ENCODE data around the gene GSAP.
A peak's percentile ranks its signal among the peaks of the same experiment; 100 is the strongest.

The GSAP gene

GRCh38 chr7:77434570-77435275, 18.6 kb upstream of the GSAP start:
- no peak for DNase-seq

GRCh38 chr7:77433901-77434300, 17.8 kb upstream of the GSAP start:
- DNase-seq: no peak

- DNase-seq: no peak
Measured at GRCh38 chr7:77430927-77431326, 14.8 kb upstream of the GSAP start.

- no peak for DNase-seq
Measured at GRCh38 chr7:77428777-77429231, 12.7 kb upstream of the GSAP start.

GRCh38 chr7:77427996-77428603, 12.0 kb upstream of the GSAP start:
- DNase-seq: no peak

GRCh38 chr7:77426521-77427051, 10.4 kb upstream of the GSAP start:
- no peak for DNase-seq

GRCh38 chr7:77426052-77426404, 9.9 kb upstream of the GSAP start:
- DNase-seq: no peak

- no peak for DNase-seq
Measured at GRCh38 chr7:77425101-77426051, 9.2 kb upstream of the GSAP start.

GRCh38 chr7:77422500-77422899, 6.4 kb upstream of the GSAP start:
- DNase-seq: no peak

GRCh38 chr7:77420986-77421672, 5.0 kb upstream of the GSAP start:
- DNase-seq: no peak

- no peak for DNase-seq
Measured at GRCh38 chr7:77420438-77420837, 4.3 kb upstream of the GSAP start.

- DNase-seq: no peak
Measured at GRCh38 chr7:77419102-77419501, 3.0 kb upstream of the GSAP start.

- DNase-seq: no peak
Measured at GRCh38 chr7:77417801-77418200, 1.7 kb upstream of the GSAP start.

- DNase-seq: no peak
Measured at GRCh38 chr7:77416621-77417371, 647 bp upstream of the GSAP start.

GRCh38 chr7:77415476-77415822, 700 bp downstream of the GSAP start:
- peak; percentile 29 for DNase-seq

GRCh38 chr7:77413861-77414424, 2.2 kb downstream of the GSAP start:
- DNase-seq: no peak

GRCh38 chr7:77413128-77413527, 3.0 kb downstream of the GSAP start:
- DNase-seq: no peak

- DNase-seq: no peak
Measured at GRCh38 chr7:77409739-77410547, 6.2 kb downstream of the GSAP start.

- no peak for DNase-seq
Measured at GRCh38 chr7:77409005-77409738, 7.0 kb downstream of the GSAP start.

GRCh38 chr7:77407906-77408305, 8.2 kb downstream of the GSAP start:
- no peak for DNase-seq
